K562 (cell line): ENCODE results near the gene ARF1. TPM values are rescaled to one million over a fixed set of nuclear protein-coding genes. Genes with fewer than 3 reads are reported as not detected.

ENCODE experiments used
- polyA plus RNA-seq, 8 experiments: library from polyadenylated mRNA; depleted of rRNA in 4 of 8; stranded (reverse) in 5 of 8; unstranded in 3 of 8; fragments of >200 nt; fragmentation: Nextera tagmentation in 2 of 8; fragmentation: Illumina TruSeq in 1 of 8; extraction: Ambion mirVana in 2 of 8; extraction: Trizol in 1 of 8; gene quantifications; 2 replicates each; pipeline versions ENCODE4 v1.2.1 to v1.2.3, GENCODE V29; 2011 to 2014; ENCODE audit warnings: inconsistent platforms in 1 of 8, missing spikeins in 1 of 8
- total RNA-seq, 7 experiments: library from RNA; depleted of rRNA in 6 of 7; stranded (reverse); fragments of >200 nt in 6 of 7; fragmentation: Illumina TruSeq in 2 of 7; extraction: Trizol in 2 of 7; gene quantifications; 2 replicates each; pipeline versions ENCODE4 v1.2.1 to v1.2.3, GENCODE V29; 2011 to 2021; ENCODE audit warnings: low replicate concordance in 1 of 7
- TF ChIP-seq, protein P1 (sequence below), 2 experiments: fragments of 450-650 bp; formaldehyde crosslinking in 1 of 2; IDR thresholded peaks; 2 replicates each; pipeline versions ENCODE4 v1.4.0 to v1.6.1; 2014 to 2020; ENCODE audit warnings: mild to moderate bottlenecking in 2 of 2, borderline replicate concordance in 1 of 2, low read depth in 1 of 2
- TF ChIP-seq, protein P2 (sequence below): sonication (generic); formaldehyde crosslinking; IDR thresholded peaks from 2 replicates; pipeline ENCODE4 v1.9.0; 2022; ENCODE audit warnings: mild to moderate bottlenecking, missing genetic modification reagents

ARF1 gene
- total and polyA plus RNA-seq, 9 of the 15 experiments (the other 6 are each of a cell fraction or from before 2014, with no cell fraction given) = 69.8 to 593 (median 325) TPM

DNA sequence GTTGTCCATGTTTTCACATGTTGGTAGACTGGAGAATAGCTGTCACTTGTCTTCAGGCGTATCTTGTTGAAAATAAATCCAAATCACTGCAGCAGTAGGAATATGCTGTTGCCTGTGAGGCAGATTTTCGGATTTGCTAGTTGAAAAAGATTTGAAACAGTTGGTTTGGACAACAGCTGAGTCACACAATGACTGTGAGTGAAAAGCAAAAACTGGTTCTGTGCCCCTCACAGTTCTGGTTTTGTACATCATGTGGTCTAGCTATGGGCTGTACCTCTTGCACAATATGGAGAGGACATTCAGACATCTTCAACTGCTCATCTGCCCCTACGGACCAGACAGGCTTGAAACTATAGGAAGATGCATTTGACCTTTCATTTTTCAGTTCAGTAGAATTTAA is 1.8 kb downstream of the ARF1 start (continued):
- TF ChIP-seq, protein P1, sequence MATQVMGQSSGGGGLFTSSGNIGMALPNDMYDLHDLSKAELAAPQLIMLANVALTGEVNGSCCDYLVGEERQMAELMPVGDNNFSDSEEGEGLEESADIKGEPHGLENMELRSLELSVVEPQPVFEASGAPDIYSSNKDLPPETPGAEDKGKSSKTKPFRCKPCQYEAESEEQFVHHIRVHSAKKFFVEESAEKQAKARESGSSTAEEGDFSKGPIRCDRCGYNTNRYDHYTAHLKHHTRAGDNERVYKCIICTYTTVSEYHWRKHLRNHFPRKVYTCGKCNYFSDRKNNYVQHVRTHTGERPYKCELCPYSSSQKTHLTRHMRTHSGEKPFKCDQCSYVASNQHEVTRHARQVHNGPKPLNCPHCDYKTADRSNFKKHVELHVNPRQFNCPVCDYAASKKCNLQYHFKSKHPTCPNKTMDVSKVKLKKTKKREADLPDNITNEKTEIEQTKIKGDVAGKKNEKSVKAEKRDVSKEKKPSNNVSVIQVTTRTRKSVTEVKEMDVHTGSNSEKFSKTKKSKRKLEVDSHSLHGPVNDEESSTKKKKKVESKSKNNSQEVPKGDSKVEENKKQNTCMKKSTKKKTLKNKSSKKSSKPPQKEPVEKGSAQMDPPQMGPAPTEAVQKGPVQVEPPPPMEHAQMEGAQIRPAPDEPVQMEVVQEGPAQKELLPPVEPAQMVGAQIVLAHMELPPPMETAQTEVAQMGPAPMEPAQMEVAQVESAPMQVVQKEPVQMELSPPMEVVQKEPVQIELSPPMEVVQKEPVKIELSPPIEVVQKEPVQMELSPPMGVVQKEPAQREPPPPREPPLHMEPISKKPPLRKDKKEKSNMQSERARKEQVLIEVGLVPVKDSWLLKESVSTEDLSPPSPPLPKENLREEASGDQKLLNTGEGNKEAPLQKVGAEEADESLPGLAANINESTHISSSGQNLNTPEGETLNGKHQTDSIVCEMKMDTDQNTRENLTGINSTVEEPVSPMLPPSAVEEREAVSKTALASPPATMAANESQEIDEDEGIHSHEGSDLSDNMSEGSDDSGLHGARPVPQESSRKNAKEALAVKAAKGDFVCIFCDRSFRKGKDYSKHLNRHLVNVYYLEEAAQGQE (IDR thresholded peaks at IDR 0.05; ENCODE audit: borderline replicate concordance) = 0 out of 2 replicates have a peak, but pooled peaks have one; percentile 2
- TF ChIP-seq, protein P1 (CRISPR knock-in tag; IDR thresholded peaks at IDR 0.05; ENCODE audit: low read depth) = no peak
- TF ChIP-seq, protein P2, sequence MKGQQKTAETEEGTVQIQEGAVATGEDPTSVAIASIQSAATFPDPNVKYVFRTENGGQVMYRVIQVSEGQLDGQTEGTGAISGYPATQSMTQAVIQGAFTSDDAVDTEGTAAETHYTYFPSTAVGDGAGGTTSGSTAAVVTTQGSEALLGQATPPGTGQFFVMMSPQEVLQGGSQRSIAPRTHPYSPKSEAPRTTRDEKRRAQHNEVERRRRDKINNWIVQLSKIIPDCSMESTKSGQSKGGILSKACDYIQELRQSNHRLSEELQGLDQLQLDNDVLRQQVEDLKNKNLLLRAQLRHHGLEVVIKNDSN (CRISPR knock-in tag) = no peak
- TF ChIP-seq, all 486 proteins: peak for 23
